Mesenchymal stem cell (in vitro differentiated cells and primary cell): ENCODE results near the gene ADAM23.
A peak's percentile ranks its signal among the peaks of the same experiment; 100 is the strongest.

Experiments used
- DNase-seq: peaks from one replicate; pipeline ENCODE4 v3.0.0-alpha.2; 2013
- H2AFZ ChIP-seq: one replicate; pipeline ENCODE4 v1.6.1; 2013; ENCODE audit warnings: low read depth, mild to moderate bottlenecking, control low read depth, inconsistent platforms, low read length, moderate library complexity
- H2AK5ac ChIP-seq: 2 replicates; pipeline ENCODE4 v1.6.1; 2013; ENCODE audit warnings: low read length, moderate library complexity, mild to moderate bottlenecking, inconsistent platforms; ENCODE audit not compliant: severe bottlenecking
- H2BK120ac ChIP-seq: one replicate; pipeline ENCODE4 v1.6.1; 2013; ENCODE audit warnings: low read depth, mild to moderate bottlenecking, inconsistent platforms, low read length, moderate library complexity
- H2BK12ac ChIP-seq, 2 experiments: one replicate each; pipeline ENCODE4 v1.6.1; 2013; ENCODE audit warnings: inconsistent platforms in 2 of 2, low read length in 2 of 2, mild to moderate bottlenecking in 2 of 2, moderate library complexity in 2 of 2, control low read depth in 1 of 2
- H2BK15ac ChIP-seq: one replicate; pipeline ENCODE4 v1.6.1; 2013; ENCODE audit warnings: mild to moderate bottlenecking, low read depth, inconsistent platforms; ENCODE audit not compliant: poor library complexity, severe bottlenecking
- H2BK5ac ChIP-seq: 2 replicates; pipeline ENCODE4 v1.6.1; 2013; ENCODE audit warnings: low read depth, mild to moderate bottlenecking, low read length, control low read depth, inconsistent platforms; ENCODE audit not compliant: poor library complexity, severe bottlenecking
- H3K14ac ChIP-seq, 2 experiments: one replicate each; pipeline ENCODE4 v1.6.1; 2013; ENCODE audit warnings: inconsistent platforms in 2 of 2, low read length in 2 of 2, control low read depth in 1 of 2, mild to moderate bottlenecking in 1 of 2, moderate library complexity in 1 of 2
- H3K18ac ChIP-seq, 2 experiments: one replicate each; pipeline ENCODE4 v1.6.1; 2013; ENCODE audit warnings: inconsistent platforms in 2 of 2, low read length in 2 of 2, control low read depth in 1 of 2, low read depth in 1 of 2, mild to moderate bottlenecking in 1 of 2
- H3K23ac ChIP-seq, 2 experiments: one replicate each; pipeline ENCODE4 v1.6.1; 2013; ENCODE audit warnings: inconsistent platforms in 2 of 2, low read length in 2 of 2, mild to moderate bottlenecking in 2 of 2, moderate library complexity in 2 of 2, control low read depth in 1 of 2
- H3K27ac ChIP-seq: 2 replicates; pipeline ENCODE4 v1.5.1; 2013; ENCODE audit warnings: mild to moderate bottlenecking, moderate library complexity, low read length, control low read depth, inconsistent platforms; ENCODE audit not compliant: poor library complexity, severe bottlenecking
- H3K27me3 ChIP-seq, 2 experiments: 2 replicates each; pipeline versions ENCODE4 v1.6.1 to v1.7.0; 2013; ENCODE audit warnings: low read length in 2 of 2, mild to moderate bottlenecking in 2 of 2, moderate library complexity in 2 of 2, control low read depth in 1 of 2, inconsistent platforms in 1 of 2; ENCODE audit not compliant: control insufficient read depth in 1 of 2, insufficient read depth in 1 of 2
- H3K36me3 ChIP-seq, 2 experiments: 2 replicates each; pipeline versions ENCODE4 v1.6.1 to v1.7.0; 2013; ENCODE audit warnings: low read length in 2 of 2, control low read depth in 1 of 2, inconsistent platforms in 1 of 2, low read depth in 1 of 2, mild to moderate bottlenecking in 1 of 2; ENCODE audit not compliant: insufficient read depth in 2 of 2, control insufficient read depth in 1 of 2
- H3K4ac ChIP-seq, 2 experiments: one replicate each; pipeline ENCODE4 v1.6.1; 2013; ENCODE audit warnings: inconsistent platforms in 2 of 2, low read length in 2 of 2, mild to moderate bottlenecking in 2 of 2, moderate library complexity in 2 of 2, control low read depth in 1 of 2, low read depth in 1 of 2
- H3K4me1 ChIP-seq: 2 replicates; pipeline ENCODE4 v1.6.1; 2013; ENCODE audit warnings: low read depth, low read length, control low read depth; ENCODE audit not compliant: control insufficient read depth, insufficient read depth
- H3K4me2 ChIP-seq: 2 replicates; pipeline ENCODE4 v1.6.1; 2013; ENCODE audit warnings: low read length, mild to moderate bottlenecking, inconsistent platforms; ENCODE audit not compliant: poor library complexity, severe bottlenecking
- H3K4me3 ChIP-seq, 2 experiments: 2 replicates each; pipeline versions ENCODE4 v1.5.1 to v1.7.0; 2013; ENCODE audit warnings: low read length in 2 of 2, mild to moderate bottlenecking in 2 of 2, control low read depth in 1 of 2, low read depth in 1 of 2; ENCODE audit not compliant: insufficient read depth in 1 of 2
- H3K79me1 ChIP-seq: replicated peaks from 2 replicates; pipeline ENCODE4 v1.6.1; 2013; ENCODE audit warnings: mild to moderate bottlenecking, control low read depth, low read length, inconsistent platforms; ENCODE audit not compliant: poor library complexity, severe bottlenecking
- H3K9ac ChIP-seq: 2 replicates; pipeline ENCODE4 v1.7.0; 2013; ENCODE audit warnings: mild to moderate bottlenecking, low read length, moderate library complexity
- H3K9me3 ChIP-seq: 2 replicates; pipeline ENCODE4 v1.7.0; 2013; ENCODE audit warnings: mild to moderate bottlenecking, low read length; ENCODE audit not compliant: control insufficient read depth
- H4K8ac ChIP-seq: one replicate; pipeline ENCODE4 v1.6.1; 2013; ENCODE audit warnings: inconsistent platforms, mild to moderate bottlenecking, low read length, moderate library complexity
- H4K91ac ChIP-seq: one replicate; pipeline ENCODE4 v1.6.1; 2013; ENCODE audit warnings: mild to moderate bottlenecking, low read length, inconsistent platforms
- WGBS: methylation state at CpG from one replicate; pipeline ENCODE4 v1.1.7; 2013; ENCODE audit warnings: mixed read lengths; 5-methylcytosine and 5-hydroxymethylcytosine counted together

ADAM23 gene

DNA sequence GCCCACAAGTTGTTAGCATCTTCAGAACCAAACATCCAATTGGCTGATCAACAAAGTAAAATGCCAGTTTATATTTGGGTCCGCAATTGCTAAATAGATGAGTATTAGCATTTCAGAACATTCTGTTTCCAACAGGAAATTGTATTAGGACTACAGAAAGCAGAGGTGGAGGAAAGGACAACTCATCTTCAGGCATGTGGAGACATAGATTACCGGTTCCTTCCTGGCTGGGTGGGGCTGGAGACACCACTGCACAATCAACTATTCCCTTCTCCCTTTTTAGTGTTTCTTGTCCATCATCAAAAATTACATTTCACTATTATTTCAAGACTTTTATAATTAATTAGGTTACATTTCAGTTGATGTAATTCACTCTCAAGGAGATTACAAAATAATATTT lies 83.8 kb downstream of the ADAM23 start:
- Histone ChIP-seq H2BK5ac (no peak overlapping the region), H4K91ac (no peak overlapping the region), H3K4ac (no peak overlapping the region), H2BK15ac (no peak overlapping the region), H3K36me3 (no peaks in the 10 kb centered on the region), H3K14ac (no peak overlapping the region), H3K9ac (no peak overlapping the region), H3K4me2 (no peak overlapping the region), H3K27me3 (no peaks in the 10 kb centered on the region), H3K79me1 (no peaks in the 10 kb centered on the region), H2BK12ac (no peak overlapping the region), H3K4me3 (no peak overlapping the region), H2AK5ac (no peak overlapping the region), H4K8ac (no peak overlapping the region), H2AFZ (no peak overlapping the region), H3K23ac (no peak overlapping the region), H3K18ac (no peak overlapping the region), H3K9me3 (no peaks in the 10 kb centered on the region), H3K4me1 (no peaks in the 10 kb centered on the region), H3K27ac (no peak overlapping the region), H2BK120ac (no peak overlapping the region)
- WGBS = 93% methylated on average over 2 of the region's 2 CpGs
- DNase-seq = no peak

- no peaks in the 10 kb centered on the region for H3K4me1 ChIP-seq
- no peak overlapping the region for H3K9ac ChIP-seq
- no peak overlapping the region for H4K91ac ChIP-seq
- no peak overlapping the region for H2BK12ac ChIP-seq
- no peak for DNase-seq
- no peak overlapping the region for H3K4ac ChIP-seq
- H2BK15ac ChIP-seq = no peak overlapping the region
- H4K8ac ChIP-seq = no peak overlapping the region
- no peak overlapping the region for H3K27ac ChIP-seq
- H3K4me3 ChIP-seq = no peak overlapping the region
- no peak overlapping the region for H2BK120ac ChIP-seq
- H3K14ac ChIP-seq = no peak overlapping the region
- no peak overlapping the region for H3K4me2 ChIP-seq
- H3K18ac ChIP-seq = no peak overlapping the region
- H3K79me1 ChIP-seq = no peaks in the 10 kb centered on the region
- no peak overlapping the region for H3K23ac ChIP-seq
- no peak overlapping the region for H2AK5ac ChIP-seq
- H2AFZ ChIP-seq = no peak overlapping the region
- no peaks in the 10 kb centered on the region for H3K27me3 ChIP-seq
- no peak overlapping the region for H2BK5ac ChIP-seq
- no peaks in the 10 kb centered on the region for H3K36me3 ChIP-seq
- H3K9me3 ChIP-seq = no peaks in the 10 kb centered on the region
- 95% methylated on average over 11 of the region's 11 CpGs for WGBS
Observed at GRCh38 chr2:206530727-206531126, 87.4 kb downstream of the ADAM23 start.

DNA sequence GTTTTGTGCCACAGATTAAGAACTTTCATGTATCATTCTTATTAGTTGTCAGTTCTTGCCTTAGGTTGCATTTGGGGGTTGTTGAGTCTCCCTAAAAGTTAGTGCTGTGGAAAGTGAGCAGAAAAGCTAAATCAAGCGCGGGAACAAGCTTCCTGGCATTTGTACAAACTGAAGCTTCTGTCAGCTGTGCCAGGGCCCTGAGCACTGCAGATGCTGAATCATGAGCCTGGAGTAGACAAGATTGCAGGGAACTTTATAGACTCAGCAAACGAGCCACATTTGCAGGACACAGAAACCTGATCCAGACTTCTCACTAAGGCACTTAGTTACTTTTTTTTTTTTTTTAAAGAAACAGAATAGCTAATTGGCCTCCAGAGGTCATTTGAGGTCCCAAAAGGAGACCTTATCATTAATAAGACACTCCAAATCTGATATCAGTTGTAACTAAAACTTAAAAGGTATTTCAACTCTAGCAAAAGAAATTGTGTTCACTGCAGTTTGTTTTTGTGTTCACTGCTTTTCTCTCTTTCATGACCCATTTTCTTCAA lies 88.7 kb downstream of the ADAM23 start:
- H2AK5ac ChIP-seq = no peak overlapping the region
- H4K91ac ChIP-seq = no peak overlapping the region
- H3K23ac ChIP-seq = no peak overlapping the region
- H2BK12ac ChIP-seq = no peak overlapping the region
- H3K14ac ChIP-seq = no peak overlapping the region
- H2BK5ac ChIP-seq = no peak overlapping the region
- H3K27ac ChIP-seq = no peak overlapping the region
- H3K9me3 ChIP-seq = no peaks in the 10 kb centered on the region
- no peaks in the 10 kb centered on the region for H3K27me3 ChIP-seq
- H2BK120ac ChIP-seq = no peak overlapping the region
- no peaks in the 10 kb centered on the region for H3K36me3 ChIP-seq
- no peak overlapping the region for H2BK15ac ChIP-seq
- peak; percentile 38 for DNase-seq
- no peak overlapping the region for H3K4me2 ChIP-seq
- H2AFZ ChIP-seq = no peak overlapping the region
- no peak overlapping the region for H3K18ac ChIP-seq
- no peak overlapping the region for H4K8ac ChIP-seq
- 59% methylated on average over 3 of the region's 3 CpGs for WGBS
- H3K4me1 ChIP-seq = no peaks in the 10 kb centered on the region
- H3K9ac ChIP-seq = no peak overlapping the region
- H3K79me1 ChIP-seq = no peaks in the 10 kb centered on the region
- no peak overlapping the region for H3K4ac ChIP-seq
- H3K4me3 ChIP-seq = no peak overlapping the region

DNA sequence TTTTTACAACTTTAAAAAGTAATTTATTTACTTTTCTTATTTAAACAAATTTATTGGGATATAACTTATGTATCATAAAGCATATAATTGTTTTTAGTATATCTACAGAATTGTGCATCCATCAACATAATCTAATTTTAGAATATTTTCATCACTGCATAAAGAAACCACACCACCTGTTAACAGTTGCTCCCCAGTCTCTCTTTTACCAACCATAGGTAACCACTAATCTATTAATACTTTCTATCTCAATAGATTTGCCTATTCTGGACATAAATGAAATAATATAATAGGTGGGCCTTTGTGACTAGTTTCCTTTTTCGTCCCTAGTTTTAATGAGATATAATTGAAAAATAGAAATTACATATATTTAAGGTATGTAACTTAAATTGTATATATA lies 90.6 kb downstream of the ADAM23 start:
- no peak for DNase-seq

More for the DNA sequence above, 90.6 kb downstream of the ADAM23 start:
- no peak overlapping the region for H3K4me2 ChIP-seq
- H3K27ac ChIP-seq = no peak overlapping the region
- no CpG with 5 or more reads among the region's 1 CpG for WGBS
- no peak overlapping the region for H2BK5ac ChIP-seq
- H3K9me3 ChIP-seq = no peaks in the 10 kb centered on the region
- no peak overlapping the region for H2BK15ac ChIP-seq
- H3K23ac ChIP-seq = no peak overlapping the region
- no peak overlapping the region for H2AK5ac ChIP-seq
- H3K18ac ChIP-seq = no peak overlapping the region
- H3K27me3 ChIP-seq = no peaks in the 10 kb centered on the region
- no peaks in the 10 kb centered on the region for H3K79me1 ChIP-seq
- H4K8ac ChIP-seq = no peak overlapping the region
- H3K14ac ChIP-seq = no peak overlapping the region
- H2BK120ac ChIP-seq = no peak overlapping the region
- H3K36me3 ChIP-seq = no peaks in the 10 kb centered on the region
- H4K91ac ChIP-seq = no peak overlapping the region
- H3K9ac ChIP-seq = no peak overlapping the region
- no peaks in the 10 kb centered on the region for H3K4me1 ChIP-seq
- H3K4me3 ChIP-seq = no peak overlapping the region
- H2BK12ac ChIP-seq = no peak overlapping the region
- H2AFZ ChIP-seq = no peak overlapping the region
- no peak overlapping the region for H3K4ac ChIP-seq
